Cardiac muscle cell (in vitro differentiated cells and primary cell): ENCODE results near the gene CARD10. TPM values are rescaled to one million over a fixed set of nuclear protein-coding genes. Genes with fewer than 3 reads are reported as not detected.

ENCODE experiments used
- DNase-seq, 2 donors: peaks; one replicate each; pipeline versions ENCODE4 v3.0.0 to v3.0.0-alpha.2; 2010 to 2017; ENCODE audit warnings: low read depth in 1 of 2, low spot score in 1 of 2
- H3K27ac ChIP-seq: fragments of 200-600 bp; sonication (generic); 2 replicates; pipeline ENCODE4 v1.5.1; 2016
- H3K27me3 ChIP-seq: fragments of 200-600 bp; sonication (generic); 2 replicates; pipeline ENCODE4 v1.6.0; 2016; ENCODE audit warnings: control low read depth
- H3K36me3 ChIP-seq: fragments of 200-600 bp; sonication (generic); 2 replicates; pipeline ENCODE4 v1.5.1; 2016; ENCODE audit warnings: control low read depth
- H3K4me1 ChIP-seq: fragments of 200-600 bp; sonication (generic); 2 replicates; pipeline ENCODE4 v1.8.1; 2017; ENCODE audit warnings: low read depth, mild to moderate bottlenecking, mixed run types
- H3K4me3 ChIP-seq: fragments of 200-600 bp; sonication (generic); 2 replicates; pipeline ENCODE4 v1.5.1; 2016; ENCODE audit warnings: mild to moderate bottlenecking
- H3K9me3 ChIP-seq: fragments of 200-600 bp; sonication (generic); 2 replicates; pipeline ENCODE4 v1.5.1; 2017; ENCODE audit warnings: low read depth, mild to moderate bottlenecking, control low read depth
- CTCF ChIP-seq: IDR thresholded peaks from 2 replicates; pipeline ENCODE4 v1.5.1; 2012; ENCODE audit warnings: low read depth, mild to moderate bottlenecking, low read length
- polyA plus RNA-seq: library from polyadenylated mRNA; unstranded; fragments of >200 nt; fragmentation: Nextera tagmentation; extraction: Ambion mirVana; gene quantifications from 2 replicates; pipeline ENCODE4 v1.2.1, GENCODE V29; 2016
- total RNA-seq: library from RNA; depleted of rRNA; stranded (reverse); fragments of >200 nt; gene quantifications from 2 replicates; pipeline ENCODE4 v1.2.3, GENCODE V29; 2016

The CARD10 gene
- total and polyA plus RNA-seq, 2 experiments from 2014 or later: 2.1 to 4.5 TPM

GRCh38 chr22:37499027-37499707 is 20.0 kb downstream of the CARD10 start:
- no peaks in the 10 kb centered on the region for H3K36me3 ChIP-seq
- peaks cover 18% of the 10 kb centered on the region for H3K4me1 ChIP-seq
- DNase-seq: no peak

GRCh38 chr22:37498289-37498909 is 20.8 kb downstream of the CARD10 start:
- DNase-seq: peak in 1 of 2 donors; percentile 69
- peaks cover 18% of the 10 kb centered on the region for H3K4me1 ChIP-seq
- no peaks in the 10 kb centered on the region for H3K36me3 ChIP-seq
- H3K4me3 ChIP-seq: no peak overlapping the region
- no peaks in the 10 kb centered on the region for H3K27me3 ChIP-seq
- H3K9me3 ChIP-seq: no peaks in the 10 kb centered on the region
- H3K27ac ChIP-seq: no peak overlapping the region
- TF ChIP-seq CTCF: peak; percentile 30

More at GRCh38 chr22:37499027-37499707, 20.0 kb downstream of the CARD10 start:
- no peak for TF ChIP-seq CTCF
- Histone ChIP-seq H3K9me3 (no peaks in the 10 kb centered on the region), H3K27me3 (no peaks in the 10 kb centered on the region), H3K27ac (no peak overlapping the region), H3K4me3 (no peak overlapping the region)

- no peak for TF ChIP-seq CTCF
These were observed 22.1 kb downstream of the CARD10 start for GRCh38 chr22:37497062-37497599.

GRCh38 chr22:37496651-37497050 is 22.6 kb downstream of the CARD10 start:
- H3K27ac ChIP-seq: no peak overlapping the region
- H3K9me3 ChIP-seq: no peaks in the 10 kb centered on the region
- no peak overlapping the region for H3K4me3 ChIP-seq
- peak in 1 of 2 donors; percentile 65 for DNase-seq
- no peak for TF ChIP-seq CTCF
- no peaks in the 10 kb centered on the region for H3K27me3 ChIP-seq
- peaks cover 5% of the 10 kb centered on the region for H3K4me1 ChIP-seq
- no peaks in the 10 kb centered on the region for H3K36me3 ChIP-seq

More at GRCh38 chr22:37497062-37497599, 22.1 kb downstream of the CARD10 start:
- Histone ChIP-seq H3K4me3 (no peak overlapping the region), H3K4me1 (peaks cover 9% of the 10 kb centered on the region), H3K27ac (no peak overlapping the region), H3K9me3 (no peaks in the 10 kb centered on the region), H3K36me3 (no peaks in the 10 kb centered on the region), H3K27me3 (no peaks in the 10 kb centered on the region)
- DNase-seq: peak in 1 of 2 donors; percentile 91

GRCh38 chr22:37493979-37494378 is 25.2 kb downstream of the CARD10 start:
- DNase-seq: no peak
- H3K36me3 ChIP-seq: no peaks in the 10 kb centered on the region
- no peak overlapping the region for H3K27ac ChIP-seq
- H3K27me3 ChIP-seq: no peaks in the 10 kb centered on the region
- peaks cover 8% of the 10 kb centered on the region for H3K4me1 ChIP-seq
- no peak overlapping the region for H3K4me3 ChIP-seq
- no peak for TF ChIP-seq CTCF
- no peaks in the 10 kb centered on the region for H3K9me3 ChIP-seq
